Suprapubic skin (tissue), 4 donors: ENCODE data around the gene SPRYD4. TPM values are rescaled to one million over a fixed set of nuclear protein-coding genes. Genes with fewer than 3 reads are reported as not detected.
A peak's percentile ranks its signal among the peaks of the same experiment; 100 is the strongest.
"Not testable (repeated sequence)": the region's sequence is repeated elsewhere in the genome, so short reads cannot be mapped to it uniquely, and the experiment has no call there.

Source experiments
- DNase-seq, 2 donors: peaks; one replicate each; pipeline ENCODE4 v3.0.0-alpha.2; 2019; ENCODE audit warnings: low spot score in 2 of 2
- H3K27ac ChIP-seq: fragments of 200-600 bp; sonication (generic); one replicate; pipeline ENCODE4 v1.5.1; 2019
- H3K27me3 ChIP-seq: fragments of 200-600 bp; sonication (generic); one replicate; pipeline ENCODE4 v1.5.1; 2019
- H3K36me3 ChIP-seq: fragments of 200-600 bp; sonication (generic); one replicate; pipeline ENCODE4 v1.5.1; 2019
- H3K4me1 ChIP-seq: fragments of 200-600 bp; sonication (generic); one replicate; pipeline ENCODE4 v1.5.1; 2019
- H3K4me3 ChIP-seq: fragments of 200-600 bp; sonication (generic); one replicate; pipeline ENCODE4 v1.5.1; 2019; ENCODE audit warnings: mild to moderate bottlenecking
- H3K9me3 ChIP-seq: fragments of 200-600 bp; sonication (generic); one replicate; pipeline ENCODE4 v1.5.1; 2019
- EP300 ChIP-seq: sonication (generic); formaldehyde crosslinking; IDR thresholded peaks from one replicate; pipeline ENCODE4 v1.6.1; 2017; ENCODE audit warnings: antibody characterized with exemption
- POLR2A ChIP-seq, 2 donors: fragments of 450-650 bp; IDR thresholded peaks; one replicate each; pipeline ENCODE4 v1.6.1; 2017; ENCODE audit warnings: antibody characterized with exemption in 2 of 2, mild to moderate bottlenecking in 2 of 2, moderate library complexity in 2 of 2
- POLR2AphosphoS5 ChIP-seq, 3 donors: sonication (generic); formaldehyde crosslinking; IDR thresholded peaks; one replicate each; pipeline ENCODE4 v1.6.1; 2017; ENCODE audit warnings: antibody characterized with exemption in 3 of 3
- WGBS: methylation state at CpG from one replicate; pipeline ENCODE4 v1.1.5; 2018; 5-methylcytosine and 5-hydroxymethylcytosine counted together
- total RNA-seq, 4 donors: library from RNA; depleted of rRNA; stranded (reverse); fragments of >200 nt; gene quantifications; one replicate each; pipeline ENCODE4 v1.1.0, GENCODE V29; 2016
- TF ChIP-seq, protein P1 (sequence below), 2 donors: fragments of 200-600 bp in 1 of 2; fragments of 450-650 bp in 1 of 2; sonication (generic) in 1 of 2; IDR thresholded peaks; one replicate each; pipeline ENCODE4 v1.5.1; 2016 to 2019; ENCODE audit warnings: antibody characterized with exemption in 2 of 2, mild to moderate bottlenecking in 1 of 2, moderate library complexity in 1 of 2

SPRYD4 gene
- total RNA-seq, 4 donors from 2014 or later: 2.8 to 4.8 (median 2.9) TPM

DNA sequence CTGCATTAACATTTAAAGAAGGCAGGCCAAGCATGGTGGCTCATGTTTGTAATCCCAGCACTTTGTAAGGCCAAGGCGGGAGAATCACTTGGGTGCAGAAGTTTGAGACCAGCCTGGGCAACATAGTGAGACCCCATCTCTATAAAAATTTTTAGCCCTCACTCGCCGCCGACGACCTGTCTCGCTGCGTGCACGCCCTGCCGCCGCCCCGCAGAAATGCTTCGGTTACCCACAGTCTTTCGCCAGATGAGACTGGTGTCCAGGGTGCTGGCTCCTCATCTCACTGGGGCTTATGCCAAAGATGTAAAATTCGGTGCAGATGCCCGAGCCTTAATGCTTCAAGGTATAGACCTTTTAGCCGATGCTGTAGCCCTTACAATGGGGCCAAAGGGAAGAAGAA lies 42.4 kb downstream of the SPRYD4 start:
- no peak for DNase-seq
- Histone ChIP-seq H3K4me1 (peaks cover 3% of the 10 kb centered on the region), H3K36me3 (no peaks in the 10 kb centered on the region), H3K27me3 (no peaks in the 10 kb centered on the region), H3K4me3 (no peak overlapping the region), H3K27ac (no peak overlapping the region), H3K9me3 (no peaks in the 10 kb centered on the region)
- TF ChIP-seq EP300 (no peak), POLR2A (IDR thresholded peaks at IDR 0.05) (no peak), POLR2AphosphoS5 (IDR thresholded peaks at IDR 0.05) (no peak)
- TF ChIP-seq, protein P1, sequence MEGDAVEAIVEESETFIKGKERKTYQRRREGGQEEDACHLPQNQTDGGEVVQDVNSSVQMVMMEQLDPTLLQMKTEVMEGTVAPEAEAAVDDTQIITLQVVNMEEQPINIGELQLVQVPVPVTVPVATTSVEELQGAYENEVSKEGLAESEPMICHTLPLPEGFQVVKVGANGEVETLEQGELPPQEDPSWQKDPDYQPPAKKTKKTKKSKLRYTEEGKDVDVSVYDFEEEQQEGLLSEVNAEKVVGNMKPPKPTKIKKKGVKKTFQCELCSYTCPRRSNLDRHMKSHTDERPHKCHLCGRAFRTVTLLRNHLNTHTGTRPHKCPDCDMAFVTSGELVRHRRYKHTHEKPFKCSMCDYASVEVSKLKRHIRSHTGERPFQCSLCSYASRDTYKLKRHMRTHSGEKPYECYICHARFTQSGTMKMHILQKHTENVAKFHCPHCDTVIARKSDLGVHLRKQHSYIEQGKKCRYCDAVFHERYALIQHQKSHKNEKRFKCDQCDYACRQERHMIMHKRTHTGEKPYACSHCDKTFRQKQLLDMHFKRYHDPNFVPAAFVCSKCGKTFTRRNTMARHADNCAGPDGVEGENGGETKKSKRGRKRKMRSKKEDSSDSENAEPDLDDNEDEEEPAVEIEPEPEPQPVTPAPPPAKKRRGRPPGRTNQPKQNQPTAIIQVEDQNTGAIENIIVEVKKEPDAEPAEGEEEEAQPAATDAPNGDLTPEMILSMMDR (IDR thresholded peaks at IDR 0.05): no peak
- 90% methylated on average over 16 of the region's 16 CpGs for WGBS

DNA sequence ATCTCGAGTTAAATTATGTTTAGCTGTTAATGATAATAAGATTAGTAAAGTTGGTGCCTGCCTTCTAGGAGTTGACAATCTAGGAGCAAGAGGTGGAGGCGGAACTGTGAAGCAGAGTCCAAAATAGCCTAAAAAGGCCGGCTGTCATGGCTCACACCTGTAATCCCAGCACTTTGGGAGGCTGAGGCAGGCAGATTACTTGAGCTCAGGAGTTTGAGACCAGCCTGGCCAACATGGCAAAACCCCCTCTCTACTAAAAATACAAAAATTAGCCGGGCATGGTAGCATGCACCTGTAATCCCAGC lies 45.6 kb downstream of the SPRYD4 start:
- not testable (repeated sequence) for H3K4me1 ChIP-seq

DNA sequence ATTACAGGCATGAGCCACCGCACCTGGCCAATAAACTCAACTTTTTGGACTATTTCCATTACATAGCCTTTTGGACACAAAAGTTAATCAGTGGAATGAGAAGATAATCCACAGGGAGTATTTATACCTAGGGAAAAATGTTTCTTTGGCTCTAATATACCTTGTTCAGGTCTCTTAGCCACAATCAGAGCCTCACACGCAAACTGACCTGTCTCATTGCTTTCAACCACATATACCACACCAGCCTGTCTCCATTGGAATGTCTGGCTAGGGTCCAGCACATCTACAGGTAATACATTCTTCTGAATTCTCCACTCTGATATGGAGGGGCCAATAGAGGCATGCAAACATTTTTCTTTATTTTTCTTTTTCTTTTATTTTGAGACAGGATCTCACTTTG lies 49.5 kb downstream of the SPRYD4 start:
- peaks cover 23% of the 10 kb centered on the region for H3K4me1 ChIP-seq
- no peaks in the 10 kb centered on the region for H3K27me3 ChIP-seq
- no peak overlapping the region for H3K4me3 ChIP-seq
- H3K36me3 ChIP-seq: no peaks in the 10 kb centered on the region
- no peak for DNase-seq
- WGBS: 83% methylated on average over 2 of the region's 2 CpGs
- no peak overlapping the region for H3K27ac ChIP-seq
- TF ChIP-seq POLR2A (IDR thresholded peaks at IDR 0.05) (no peak), EP300 (no peak), POLR2AphosphoS5 (IDR thresholded peaks at IDR 0.05) (no peak)
- TF ChIP-seq, protein P1 (IDR thresholded peaks at IDR 0.05): no peak
- H3K9me3 ChIP-seq: no peaks in the 10 kb centered on the region

More for the DNA sequence above, 45.6 kb downstream of the SPRYD4 start:
- H3K9me3 ChIP-seq, H3K4me3 ChIP-seq, H3K27ac ChIP-seq, H3K36me3 ChIP-seq, H3K27me3 ChIP-seq, DNase-seq: not testable (repeated sequence)
- 61% methylated on average over 4 of the region's 4 CpGs for WGBS

DNA sequence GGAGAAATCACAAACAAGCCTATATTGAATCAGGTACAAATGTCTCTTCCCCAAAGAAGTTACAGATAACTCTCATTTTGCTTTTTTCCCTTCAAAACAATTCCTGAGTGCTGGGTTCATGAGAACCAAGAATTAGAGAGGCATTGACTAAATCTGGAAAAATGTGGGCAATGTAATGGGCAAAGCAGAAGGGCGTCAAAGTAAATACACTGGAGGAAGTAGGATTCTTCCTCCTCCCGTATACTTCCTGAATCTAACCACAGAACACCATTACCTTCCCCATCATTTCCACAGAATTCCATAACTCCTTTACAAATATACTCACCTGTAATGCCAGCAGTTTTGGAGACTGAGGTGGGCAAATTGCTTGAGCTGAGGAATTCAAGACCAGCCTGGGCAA lies 50.2 kb downstream of the SPRYD4 start:
- no peak for DNase-seq
- no peak overlapping the region for H3K27ac ChIP-seq
- H3K36me3 ChIP-seq: no peaks in the 10 kb centered on the region

DNA sequence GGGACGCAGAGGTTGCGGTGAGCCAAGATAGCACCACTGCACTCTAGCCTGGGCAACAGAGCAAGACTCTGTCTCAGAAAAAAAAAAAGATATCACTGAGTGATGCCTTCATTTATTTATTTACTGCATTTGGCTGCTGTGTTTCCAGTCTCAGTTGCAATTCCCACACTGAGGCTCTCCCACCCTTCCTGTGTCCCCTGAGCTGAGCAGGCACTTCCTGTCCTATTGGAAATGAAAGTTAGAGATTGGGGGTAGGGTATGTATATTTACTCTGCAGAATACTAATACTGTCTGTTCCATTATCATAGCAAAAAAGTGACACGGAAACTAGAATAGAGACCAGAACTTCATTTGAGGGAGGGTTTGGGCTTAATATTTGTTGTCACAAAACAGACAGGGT lies 51.7 kb downstream of the SPRYD4 start:
- no peak for DNase-seq
- Histone ChIP-seq H3K4me1 (peaks cover 37% of the 10 kb centered on the region), H3K27ac (peak overlapping the region; percentile 90), H3K9me3 (no peaks in the 10 kb centered on the region), H3K36me3 (no peaks in the 10 kb centered on the region), H3K4me3 (no peak overlapping the region), H3K27me3 (no peaks in the 10 kb centered on the region)
- WGBS: 72% methylated on average over 3 of the region's 3 CpGs
- TF ChIP-seq, protein P1 (IDR thresholded peaks at IDR 0.05): no peak
- no peak for TF ChIP-seq EP300
- no peak for TF ChIP-seq POLR2AphosphoS5 (IDR thresholded peaks at IDR 0.05)
- no peak for TF ChIP-seq POLR2A (IDR thresholded peaks at IDR 0.05)

More for the DNA sequence above, 50.2 kb downstream of the SPRYD4 start:
- no peaks in the 10 kb centered on the region for H3K9me3 ChIP-seq
- H3K4me1 ChIP-seq: peaks cover 28% of the 10 kb centered on the region
- 65% methylated on average over 2 of the region's 2 CpGs for WGBS
- TF ChIP-seq, protein P1 (IDR thresholded peaks at IDR 0.05): no peak
- no peak for TF ChIP-seq POLR2A (IDR thresholded peaks at IDR 0.05)
- TF ChIP-seq EP300: no peak
- TF ChIP-seq POLR2AphosphoS5 (IDR thresholded peaks at IDR 0.05): no peak
- no peak overlapping the region for H3K4me3 ChIP-seq
- no peaks in the 10 kb centered on the region for H3K27me3 ChIP-seq

DNA sequence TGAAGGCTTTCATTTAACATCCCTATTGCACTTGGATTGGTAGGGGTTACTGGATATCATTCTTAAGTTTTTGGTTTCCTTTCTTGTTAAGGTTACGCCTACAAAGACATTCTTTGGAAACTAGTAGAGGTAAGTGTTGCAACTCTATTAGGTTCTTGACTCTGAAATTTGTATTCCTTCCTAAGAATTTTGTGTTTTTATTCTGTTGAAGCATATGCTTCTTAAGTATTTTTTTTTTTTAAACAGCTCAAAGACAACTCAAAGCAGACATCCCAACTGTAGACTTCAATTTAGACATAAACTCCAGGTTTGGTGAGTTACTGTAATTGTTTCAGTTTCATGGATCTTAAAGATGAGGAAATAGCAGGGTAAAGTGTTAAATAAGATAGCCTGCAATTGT lies 52.1 kb downstream of the SPRYD4 start:
- no peak for DNase-seq
- Histone ChIP-seq H3K9me3 (no peaks in the 10 kb centered on the region), H3K4me3 (peak overlapping the region; percentile 62), H3K4me1 (peaks cover 37% of the 10 kb centered on the region), H3K27ac (peak overlapping the region; percentile 90), H3K27me3 (no peaks in the 10 kb centered on the region), H3K36me3 (no peaks in the 10 kb centered on the region)
- TF ChIP-seq POLR2AphosphoS5 (IDR thresholded peaks at IDR 0.05): no peak
- TF ChIP-seq, protein P1 (IDR thresholded peaks at IDR 0.05): no peak
- TF ChIP-seq POLR2A (IDR thresholded peaks at IDR 0.05): no peak
- no peak for TF ChIP-seq EP300
- WGBS: 35% methylated on average over 1 of the region's 1 CpG
